Glomerular endothelial cell (primary cell): ENCODE results near the gene DAPL1. TPM values are rescaled to one million over a fixed set of nuclear protein-coding genes. Genes with fewer than 3 reads are reported as not detected.

Experiments
- DNase-seq: peaks from one replicate; pipeline ENCODE4 v3.0.0-alpha.2; 2011; ENCODE audit warnings: low read depth, low spot score; ENCODE audit errors: extremely low read depth
- total RNA-seq: library from RNA; depleted of rRNA; stranded (reverse); fragments of >200 nt; gene quantifications from 2 replicates; pipeline ENCODE4 v1.2.3, GENCODE V29; 2015

Gene DAPL1
- total RNA-seq, 1 donor from 2014 or later: not detected

GRCh38 chr2:158776231-158776630, 18.9 kb upstream of the DAPL1 start:
- no peak for DNase-seq

- DNase-seq: no peak
These were observed 18.0 kb upstream of the DAPL1 start for GRCh38 chr2:158777077-158777476.

GRCh38 chr2:158778243-158778642, 16.9 kb upstream of the DAPL1 start:
- no peak for DNase-seq

- DNase-seq: no peak
These were observed 15.5 kb upstream of the DAPL1 start for GRCh38 chr2:158779621-158780020.

- DNase-seq: no peak
These were observed 13.7 kb upstream of the DAPL1 start for GRCh38 chr2:158781353-158781961.

GRCh38 chr2:158782136-158782535, 13.0 kb upstream of the DAPL1 start:
- DNase-seq: no peak

GRCh38 chr2:158782616-158783015, 12.5 kb upstream of the DAPL1 start:
- no peak for DNase-seq

- no peak for DNase-seq
These were observed 11.2 kb upstream of the DAPL1 start for GRCh38 chr2:158783923-158784322.

- no peak for DNase-seq
These were observed 8.2 kb upstream of the DAPL1 start for GRCh38 chr2:158786897-158787296.

- no peak for DNase-seq
These were observed 6.2 kb upstream of the DAPL1 start for GRCh38 chr2:158788951-158789350.

- DNase-seq: no peak
These were observed 1.5 kb downstream of the DAPL1 start for GRCh38 chr2:158796652-158797051.

- no peak for DNase-seq
These were observed 3.0 kb downstream of the DAPL1 start for GRCh38 chr2:158797963-158798700.

GRCh38 chr2:158799181-158799580, 4.1 kb downstream of the DAPL1 start:
- no peak for DNase-seq

GRCh38 chr2:158803506-158803905, 8.4 kb downstream of the DAPL1 start:
- no peak for DNase-seq

- no peak for DNase-seq
These were observed 10.1 kb downstream of the DAPL1 start for GRCh38 chr2:158805255-158805654.

- DNase-seq: no peak
These were observed 10.8 kb downstream of the DAPL1 start for GRCh38 chr2:158805936-158806335.

GRCh38 chr2:158806941-158807340, 11.8 kb downstream of the DAPL1 start:
- no peak for DNase-seq

- no peak for DNase-seq
These were observed 13.3 kb downstream of the DAPL1 start for GRCh38 chr2:158808426-158808825.

- no peak for DNase-seq
These were observed 14.7 kb downstream of the DAPL1 start for GRCh38 chr2:158809816-158810215.

GRCh38 chr2:158810731-158811460, 15.8 kb downstream of the DAPL1 start:
- DNase-seq: no peak

GRCh38 chr2:158815166-158815565, 20.0 kb downstream of the DAPL1 start:
- DNase-seq: no peak

GRCh38 chr2:158815658-158816057, 20.5 kb downstream of the DAPL1 start:
- no peak for DNase-seq
